HCT116 (cell line): ENCODE data around the gene ACOXL. TPM values are rescaled to one million over a fixed set of nuclear protein-coding genes. Genes with fewer than 3 reads are reported as not detected.

Experiments
- ATAC-seq: fragments of 200-7000 bp; cut with Tn5 transposase; 2 replicates; pipeline ENCODE4 v1.9.1; 2020; ENCODE audit warnings: mild to moderate bottlenecking, moderate library complexity
- BruUV-seq: library from RNA; stranded (reverse); fragments of 400-500 nt; replicated peaks from 2 replicates; lab custom pipeline; 2021; lab: Mats Ljungman, UMichigan
- CTCF ChIA-PET: fragments of 300-600 bp; sonication (Branson Sonifier 250); formaldehyde crosslinking; loops from one replicate; lab custom pipeline; 2021; ENCODE audit warnings: antibody characterized with exemption; lab: Charles Lee
- POLR2A ChIA-PET: fragments of 300-600, 350-600 bp; sonication (Branson Sonifier 250); formaldehyde crosslinking; loops from one replicate; lab custom pipeline; 2021; ENCODE audit warnings: antibody characterized with exemption; lab: Charles Lee
- RAD21 ChIA-PET, 2 experiments: fragments of 300-600 bp; sonication (Branson Sonifier 250); formaldehyde crosslinking; loops; one replicate each; lab custom pipeline; 2023; ENCODE audit warnings: low total read pairs in 2 of 2; ENCODE audit not compliant: uncharacterized antibody in 2 of 2, unreplicated experiment in 2 of 2, low non-redundant PET in 1 of 2; lab: Charles Lee
- DNase-seq: peaks from one replicate; pipeline ENCODE4 v3.0.0-alpha.2; 2010; ENCODE audit warnings: low read depth, low spot score
- H2AFZ ChIP-seq: fragments of 200-600 bp; shearing (Covaris generic), sonication (generic); 2 replicates; pipeline ENCODE4 v1.6.1; 2017; ENCODE audit warnings: low read depth, mixed run types, mixed read lengths, antibody characterized with exemption, low read length; ENCODE audit not compliant: poor library complexity, severe bottlenecking
- H3K27ac ChIP-seq: 2 replicates; pipeline ENCODE4 v1.5.1; 2012; ENCODE audit warnings: low read depth, low read length
- H3K27me3 ChIP-seq: fragments of 200-600 bp; sonication (generic); 2 replicates; pipeline ENCODE4 v1.6.1; 2016; ENCODE audit warnings: mixed run types, low read length, mixed read lengths; ENCODE audit not compliant: insufficient read depth
- H3K36me3 ChIP-seq, 2 experiments: fragments of 200-500 bp in 1 of 2; fragments of 200-600 bp in 1 of 2; sonication (Bioruptor generic) in 1 of 2; sonication (generic) in 1 of 2; 2 replicates each; pipeline versions ENCODE4 v1.5.1 to v1.6.1; 2014 to 2016; ENCODE audit warnings: low read length in 2 of 2, inconsistent platforms in 1 of 2, mixed read lengths in 1 of 2, mixed run types in 1 of 2; ENCODE audit not compliant: insufficient read depth in 2 of 2, control insufficient read depth in 1 of 2
- H3K4me1 ChIP-seq, 2 experiments: fragments of 200-600 bp in 1 of 2; sonication (generic) in 1 of 2; 2 replicates each; pipeline versions ENCODE4 v1.5.1 to v1.6.1; 2012 to 2017; ENCODE audit warnings: low read length in 2 of 2, inconsistent platforms in 1 of 2, mild to moderate bottlenecking in 1 of 2, mixed read lengths in 1 of 2, mixed run types in 1 of 2, moderate library complexity in 1 of 2; ENCODE audit not compliant: insufficient read depth in 2 of 2, control insufficient read depth in 1 of 2
- H3K4me2 ChIP-seq: fragments of 200-600 bp; sonication (generic); 2 replicates; pipeline ENCODE4 v1.6.1; 2017; ENCODE audit warnings: mixed run types, low read length, mixed read lengths
- H3K4me3 ChIP-seq, 2 experiments: fragments of 200-600 bp in 1 of 2; sonication (generic) in 1 of 2; replicated peaks in 1 of 2; 2 replicates each; pipeline ENCODE4 v1.5.1; 2011 to 2016; ENCODE audit warnings: low read length in 2 of 2, control low read depth in 1 of 2, low read depth in 1 of 2, mild to moderate bottlenecking in 1 of 2, mixed read lengths in 1 of 2, mixed run types in 1 of 2
- H3K79me2 ChIP-seq: fragments of 200-600 bp; sonication (generic); 2 replicates; pipeline ENCODE4 v1.6.1; 2017; ENCODE audit warnings: mild to moderate bottlenecking, mixed run types, low read length, moderate library complexity, mixed read lengths; ENCODE audit not compliant: insufficient read depth
- H3K9ac ChIP-seq: fragments of 200-600 bp; sonication (generic); 2 replicates; pipeline ENCODE4 v1.6.1; 2016; ENCODE audit warnings: low read length, mixed read lengths
- H3K9me2 ChIP-seq: fragments of 200-600 bp; sonication (generic), shearing (Covaris generic); 2 replicates; pipeline ENCODE4 v1.6.1; 2017; ENCODE audit warnings: mixed run types, mild to moderate bottlenecking, moderate library complexity; ENCODE audit not compliant: insufficient read depth
- H3K9me3 ChIP-seq, 2 experiments: fragments of 200-500 bp in 1 of 2; fragments of 200-600 bp in 1 of 2; sonication (Bioruptor generic) in 1 of 2; sonication (generic) in 1 of 2; 2 replicates each; pipeline ENCODE4 v1.6.1; 2014 to 2017; ENCODE audit warnings: low read length in 2 of 2, mixed read lengths in 2 of 2, inconsistent platforms in 1 of 2, low read depth in 1 of 2, mild to moderate bottlenecking in 1 of 2, mixed run types in 1 of 2, moderate library complexity in 1 of 2; ENCODE audit not compliant: control insufficient read depth in 1 of 2, insufficient read depth in 1 of 2
- H4K20me1 ChIP-seq: fragments of 200-600 bp; sonication (generic), shearing (Covaris generic); 2 replicates; pipeline ENCODE4 v1.6.1; 2017; ENCODE audit warnings: mixed run types, mild to moderate bottlenecking, moderate library complexity; ENCODE audit not compliant: insufficient read depth
- CBX3 ChIP-seq: IDR thresholded peaks from 2 replicates; pipeline ENCODE4 v1.6.1; 2012; ENCODE audit warnings: low read depth
- EGR1 ChIP-seq: IDR thresholded peaks from 2 replicates; pipeline ENCODE4 v1.6.1; 2012; ENCODE audit warnings: low read depth
- EZH2 ChIP-seq: fragments of 200-600 bp; sonication (generic); IDR thresholded peaks from 2 replicates; pipeline ENCODE4 v1.6.1; 2017; ENCODE audit warnings: antibody characterized with exemption, mixed run types
- FOSL1 ChIP-seq: IDR thresholded peaks from 2 replicates; pipeline ENCODE4 v1.6.1; 2012; ENCODE audit warnings: low read depth
- JUND ChIP-seq: IDR thresholded peaks from 2 replicates; pipeline ENCODE4 v1.6.1; 2012
- POLR2A ChIP-seq: IDR thresholded peaks from 2 replicates; pipeline ENCODE4 v1.7.0; 2011; ENCODE audit warnings: borderline replicate concordance; ENCODE audit not compliant: insufficient read depth, insufficient read length; ENCODE audit errors: extremely low read depth
- POLR2AphosphoS5 ChIP-seq: IDR thresholded peaks from 2 replicates; pipeline ENCODE4 v1.6.1; 2011; ENCODE audit warnings: mild to moderate bottlenecking, low read depth, low read length, moderate library complexity
- RAD21 ChIP-seq: IDR thresholded peaks from 2 replicates; pipeline ENCODE4 v1.6.1; 2012; ENCODE audit warnings: low read depth, mild to moderate bottlenecking
- SP1 ChIP-seq: IDR thresholded peaks from 2 replicates; pipeline ENCODE4 v1.6.1; 2012; ENCODE audit warnings: low read depth
- SRF ChIP-seq: IDR thresholded peaks from 2 replicates; pipeline ENCODE4 v1.6.1; 2012; ENCODE audit warnings: low read depth
- TCF7L2 ChIP-seq: IDR thresholded peaks from 2 replicates; pipeline ENCODE4 v1.7.0; 2011; ENCODE audit warnings: borderline replicate concordance, inconsistent platforms; ENCODE audit not compliant: insufficient read depth, insufficient read length; ENCODE audit errors: extremely low read depth
- YY1 ChIP-seq: IDR thresholded peaks from 2 replicates; pipeline ENCODE4 v1.6.1; 2011; ENCODE audit warnings: low read length, low read depth, moderate library complexity, mild to moderate bottlenecking; ENCODE audit not compliant: insufficient replicate concordance; ENCODE audit errors: extremely low read depth
- ZFX ChIP-seq: fragments of 450-650 bp; IDR thresholded peaks from 2 replicates; pipeline ENCODE4 v1.6.1; 2017
- ZNF274 ChIP-seq: fragments of 200-500 bp; sonication (Bioruptor generic); IDR thresholded peaks from 2 replicates; pipeline ENCODE4 v1.6.1; 2014; ENCODE audit warnings: mild to moderate bottlenecking, low read depth, low read length, inconsistent platforms
- intact Hi-C: fragments of 100-400 bp; cut with micrococcal nuclease; formaldehyde crosslinking; loops from 2 replicates; pipeline ENCODE4 v1.10.0; 2022
- total RNA-seq: library from RNA; stranded (reverse); gene quantifications from one replicate; pipeline ENCODE4 v1.2.1, GENCODE V29; 2021; ENCODE audit not compliant: unreplicated experiment
- TF ChIP-seq, protein P1 (sequence below), 3 experiments: fragments of 200-600 bp in 1 of 3; sonication (generic) in 1 of 3; IDR thresholded peaks in 2 of 3; conservative IDR thresholded peaks in 1 of 3; 2 replicates each; pipeline ENCODE4 v1.5.1; 2012 to 2017; ENCODE audit warnings: low read depth in 2 of 3, low read length in 2 of 3, antibody characterized with exemption in 1 of 3, borderline replicate concordance in 1 of 3, control low read depth in 1 of 3, mild to moderate bottlenecking in 1 of 3, mixed read lengths in 1 of 3, mixed run types in 1 of 3, moderate library complexity in 1 of 3; ENCODE audit not compliant: insufficient read depth in 1 of 3
- TF ChIP-seq, protein P2 (sequence below): IDR thresholded peaks from 2 replicates; pipeline ENCODE4 v1.6.1; 2011; ENCODE audit warnings: mild to moderate bottlenecking, low read length, moderate library complexity; ENCODE audit not compliant: insufficient replicate concordance; ENCODE audit errors: extremely low read depth
- TF ChIP-seq, protein P3 (sequence below): IDR thresholded peaks from 2 replicates; pipeline ENCODE4 v1.6.1; 2012
- TF ChIP-seq, protein P4 (sequence below): IDR thresholded peaks from 2 replicates; pipeline ENCODE4 v1.6.1; 2012

The ACOXL gene
- total RNA-seq, 1 experiment from 2014 or later: 5.5 TPM

DNA sequence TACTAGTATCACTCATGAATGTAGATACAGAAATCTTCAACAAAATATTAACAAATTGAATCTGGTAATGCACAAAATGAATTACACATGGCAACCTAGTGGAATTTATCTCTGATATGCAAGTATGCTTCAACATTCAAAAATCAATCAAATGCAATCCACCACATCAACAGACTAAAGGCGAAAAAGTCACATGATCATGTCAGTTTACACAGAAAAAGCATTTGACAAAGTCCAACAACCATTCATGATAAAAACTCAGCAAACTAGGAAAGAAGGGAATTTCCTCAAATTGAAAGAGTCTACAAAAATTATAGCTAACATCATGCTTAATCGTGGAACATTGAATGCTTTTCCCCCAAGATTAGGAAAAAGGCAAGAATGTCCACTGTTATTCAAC, 237.8 kb downstream of the ACOXL start:
- RAD21 ChIA-PET: no interaction called here
- no peaks in the 10 kb centered on the region for H3K27me3 ChIP-seq
- no peaks in the 10 kb centered on the region for H3K4me1 ChIP-seq
- POLR2A ChIA-PET: no interaction called here
- no peaks in the 10 kb centered on the region for H3K79me2 ChIP-seq
- H4K20me1 ChIP-seq: no peaks in the 10 kb centered on the region
- CTCF ChIA-PET: no interaction called here
- no peaks in the 10 kb centered on the region for H3K9me2 ChIP-seq
- intact Hi-C loops: no loop called here
- H2AFZ ChIP-seq: no peak overlapping the region
- BruUV-seq: no TSS peak
- no peak for DNase-seq
- ATAC-seq: no peak
- no peaks in the 10 kb centered on the region; a peak in 1 of 4 replicates for H3K9me3 ChIP-seq
- H3K36me3 ChIP-seq: no peaks in the 10 kb centered on the region
- no peak overlapping the region for H3K4me2 ChIP-seq
- H3K4me3 ChIP-seq: no peak overlapping the region
- TF ChIP-seq CBX3: no peak
- TF ChIP-seq ZFX: no peak
- TF ChIP-seq POLR2A: no peak
- no peak for TF ChIP-seq POLR2AphosphoS5
- TF ChIP-seq FOSL1: no peak
- TF ChIP-seq SRF: no peak
- no peak for TF ChIP-seq SP1
- TF ChIP-seq, protein P1, sequence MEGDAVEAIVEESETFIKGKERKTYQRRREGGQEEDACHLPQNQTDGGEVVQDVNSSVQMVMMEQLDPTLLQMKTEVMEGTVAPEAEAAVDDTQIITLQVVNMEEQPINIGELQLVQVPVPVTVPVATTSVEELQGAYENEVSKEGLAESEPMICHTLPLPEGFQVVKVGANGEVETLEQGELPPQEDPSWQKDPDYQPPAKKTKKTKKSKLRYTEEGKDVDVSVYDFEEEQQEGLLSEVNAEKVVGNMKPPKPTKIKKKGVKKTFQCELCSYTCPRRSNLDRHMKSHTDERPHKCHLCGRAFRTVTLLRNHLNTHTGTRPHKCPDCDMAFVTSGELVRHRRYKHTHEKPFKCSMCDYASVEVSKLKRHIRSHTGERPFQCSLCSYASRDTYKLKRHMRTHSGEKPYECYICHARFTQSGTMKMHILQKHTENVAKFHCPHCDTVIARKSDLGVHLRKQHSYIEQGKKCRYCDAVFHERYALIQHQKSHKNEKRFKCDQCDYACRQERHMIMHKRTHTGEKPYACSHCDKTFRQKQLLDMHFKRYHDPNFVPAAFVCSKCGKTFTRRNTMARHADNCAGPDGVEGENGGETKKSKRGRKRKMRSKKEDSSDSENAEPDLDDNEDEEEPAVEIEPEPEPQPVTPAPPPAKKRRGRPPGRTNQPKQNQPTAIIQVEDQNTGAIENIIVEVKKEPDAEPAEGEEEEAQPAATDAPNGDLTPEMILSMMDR (IDR thresholded peaks at IDR 0.05 in 2 of 3, conservative IDR thresholded peaks at IDR 0.05 in 1 of 3; ENCODE audit: borderline replicate concordance in 1 of 3, insufficient read depth in 1 of 3, low read depth in 2 of 3, low read length in 2 of 3): no peak
- TF ChIP-seq, protein P2, sequence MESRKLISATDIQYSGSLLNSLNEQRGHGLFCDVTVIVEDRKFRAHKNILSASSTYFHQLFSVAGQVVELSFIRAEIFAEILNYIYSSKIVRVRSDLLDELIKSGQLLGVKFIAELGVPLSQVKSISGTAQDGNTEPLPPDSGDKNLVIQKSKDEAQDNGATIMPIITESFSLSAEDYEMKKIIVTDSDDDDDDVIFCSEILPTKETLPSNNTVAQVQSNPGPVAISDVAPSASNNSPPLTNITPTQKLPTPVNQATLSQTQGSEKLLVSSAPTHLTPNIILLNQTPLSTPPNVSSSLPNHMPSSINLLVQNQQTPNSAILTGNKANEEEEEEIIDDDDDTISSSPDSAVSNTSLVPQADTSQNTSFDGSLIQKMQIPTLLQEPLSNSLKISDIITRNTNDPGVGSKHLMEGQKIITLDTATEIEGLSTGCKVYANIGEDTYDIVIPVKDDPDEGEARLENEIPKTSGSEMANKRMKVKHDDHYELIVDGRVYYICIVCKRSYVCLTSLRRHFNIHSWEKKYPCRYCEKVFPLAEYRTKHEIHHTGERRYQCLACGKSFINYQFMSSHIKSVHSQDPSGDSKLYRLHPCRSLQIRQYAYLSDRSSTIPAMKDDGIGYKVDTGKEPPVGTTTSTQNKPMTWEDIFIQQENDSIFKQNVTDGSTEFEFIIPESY: no peak
- TF ChIP-seq, protein P3, sequence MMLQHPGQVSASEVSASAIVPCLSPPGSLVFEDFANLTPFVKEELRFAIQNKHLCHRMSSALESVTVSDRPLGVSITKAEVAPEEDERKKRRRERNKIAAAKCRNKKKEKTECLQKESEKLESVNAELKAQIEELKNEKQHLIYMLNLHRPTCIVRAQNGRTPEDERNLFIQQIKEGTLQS: no peak
- no peak for TF ChIP-seq ZNF274
- no peak for TF ChIP-seq YY1
- TF ChIP-seq RAD21: no peak
- TF ChIP-seq, protein P4, sequence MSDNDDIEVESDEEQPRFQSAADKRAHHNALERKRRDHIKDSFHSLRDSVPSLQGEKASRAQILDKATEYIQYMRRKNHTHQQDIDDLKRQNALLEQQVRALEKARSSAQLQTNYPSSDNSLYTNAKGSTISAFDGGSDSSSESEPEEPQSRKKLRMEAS: no peak
- no peak for TF ChIP-seq JUND
- no peak for TF ChIP-seq TCF7L2
- TF ChIP-seq EGR1: no peak
- TF ChIP-seq EZH2: no peak
- TF ChIP-seq, all 23 proteins: peak for 0
- Histone ChIP-seq H3K9ac (no peak overlapping the region), H3K27ac (no peak overlapping the region)
